ENCODE results near the gene RAD51B.

The RAD51B gene

DNA sequence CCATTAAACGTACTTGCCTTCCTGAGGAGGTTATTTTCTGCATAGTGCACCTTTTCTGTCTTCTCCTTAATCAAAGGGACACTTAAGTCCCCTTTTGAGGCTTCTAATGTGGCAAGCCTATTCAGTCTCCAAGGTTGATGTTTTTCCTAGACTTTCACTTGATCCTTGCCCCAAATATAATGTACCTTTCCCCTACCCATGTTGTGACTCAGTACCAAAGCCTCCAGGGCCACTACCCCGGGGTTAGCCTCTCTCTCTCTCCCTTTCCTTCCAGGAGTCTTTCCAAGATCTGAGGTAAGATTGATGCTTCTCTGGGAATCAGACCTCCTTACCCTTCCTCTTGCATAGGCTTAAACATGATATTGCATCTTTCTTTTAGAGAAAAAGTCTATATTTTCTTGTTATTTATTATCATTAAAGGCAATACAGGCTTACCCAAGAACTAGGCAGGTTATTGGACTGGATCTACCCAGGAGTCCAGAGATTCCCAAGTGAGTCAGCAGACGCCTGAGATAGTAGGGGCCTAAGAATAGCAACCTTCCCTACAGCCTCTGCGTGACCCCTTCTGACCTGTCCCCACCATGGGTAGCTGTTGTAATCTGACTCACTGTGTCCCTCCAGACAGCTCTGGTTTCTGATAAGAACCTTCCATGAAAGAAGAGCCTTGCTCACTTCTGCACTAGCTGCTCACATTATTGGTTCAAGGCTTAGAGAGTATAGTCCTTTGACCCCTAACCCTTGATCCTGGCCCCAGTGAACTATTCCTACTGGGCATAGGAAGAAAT is 800.4 kb downstream of the RAD51B start:
- DNase-seq = no peak

- DNase-seq = peak; percentile 91
These were observed 802.1 kb downstream of the RAD51B start for GRCh38 chr14:68621400-68622365.

DNA sequence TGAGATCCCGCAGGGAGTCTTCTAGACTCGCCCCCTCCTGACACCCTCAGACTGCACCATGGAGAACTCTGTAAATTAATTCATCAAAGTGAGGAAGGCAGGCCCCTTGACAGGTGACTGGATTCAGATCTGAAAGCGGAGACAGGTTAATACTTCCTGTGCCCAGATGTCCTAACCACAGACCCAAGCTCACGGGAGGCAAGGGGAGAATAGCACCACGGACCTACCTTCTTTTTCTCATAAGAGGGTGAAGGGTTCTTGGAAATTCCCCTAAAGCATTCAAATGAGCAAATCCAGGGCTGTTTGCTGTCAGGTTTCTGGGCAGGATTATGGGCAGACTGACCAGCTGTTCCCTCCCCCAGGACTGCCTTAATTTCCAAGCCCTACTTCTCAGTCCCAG is 803.3 kb downstream of the RAD51B start:
- DNase-seq = peak; percentile 93

DNA sequence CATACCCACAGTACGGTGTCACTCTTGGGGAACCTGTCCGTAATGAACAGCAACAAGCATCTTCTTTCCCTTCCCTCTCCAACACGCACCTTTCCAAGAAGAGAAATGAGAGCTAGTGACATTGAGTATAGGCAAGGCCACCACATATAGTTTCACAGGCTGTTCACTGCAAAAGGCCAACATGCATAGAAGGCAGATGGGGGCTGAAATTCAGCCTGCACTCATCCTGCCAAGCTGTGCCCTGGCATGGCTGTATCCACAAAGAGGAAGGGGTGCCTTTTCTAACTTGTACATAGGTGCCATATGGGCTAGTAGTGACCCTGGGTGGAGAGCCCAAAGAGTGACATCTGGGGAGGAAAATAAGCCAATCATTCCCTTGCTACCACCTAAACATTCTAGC is 803.7 kb downstream of the RAD51B start:
- peak; percentile 100 for DNase-seq

- DNase-seq = no peak
These were observed 804.2 kb downstream of the RAD51B start for GRCh38 chr14:68623826-68624225.

- no peak for DNase-seq
These were observed 805.1 kb downstream of the RAD51B start for GRCh38 chr14:68624541-68625220.

GRCh38 chr14:68625366-68626090 is 805.9 kb downstream of the RAD51B start:
- no peak for DNase-seq

DNA sequence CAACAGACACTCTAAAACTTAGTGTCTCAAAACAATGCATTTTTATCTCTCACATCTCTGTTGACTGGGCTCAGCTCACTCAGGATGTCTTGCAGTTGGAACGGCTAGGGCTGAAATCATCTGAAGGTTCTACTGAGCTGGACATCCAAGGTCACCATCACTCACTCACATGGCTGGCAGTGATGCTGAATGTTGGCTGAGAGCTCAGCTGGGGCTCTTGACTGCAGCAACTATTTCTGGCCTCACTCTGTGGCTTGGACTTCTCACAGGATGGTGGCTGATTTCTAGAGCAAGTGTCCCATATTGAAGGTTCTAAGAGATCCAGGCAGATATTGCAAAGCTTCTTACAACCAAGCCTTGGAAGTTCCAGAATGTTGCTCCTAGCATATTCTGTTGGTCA is 806.8 kb downstream of the RAD51B start:
- DNase-seq = no peak

- DNase-seq = no peak
These were observed 807.7 kb downstream of the RAD51B start for GRCh38 chr14:68627050-68627867.

DNA sequence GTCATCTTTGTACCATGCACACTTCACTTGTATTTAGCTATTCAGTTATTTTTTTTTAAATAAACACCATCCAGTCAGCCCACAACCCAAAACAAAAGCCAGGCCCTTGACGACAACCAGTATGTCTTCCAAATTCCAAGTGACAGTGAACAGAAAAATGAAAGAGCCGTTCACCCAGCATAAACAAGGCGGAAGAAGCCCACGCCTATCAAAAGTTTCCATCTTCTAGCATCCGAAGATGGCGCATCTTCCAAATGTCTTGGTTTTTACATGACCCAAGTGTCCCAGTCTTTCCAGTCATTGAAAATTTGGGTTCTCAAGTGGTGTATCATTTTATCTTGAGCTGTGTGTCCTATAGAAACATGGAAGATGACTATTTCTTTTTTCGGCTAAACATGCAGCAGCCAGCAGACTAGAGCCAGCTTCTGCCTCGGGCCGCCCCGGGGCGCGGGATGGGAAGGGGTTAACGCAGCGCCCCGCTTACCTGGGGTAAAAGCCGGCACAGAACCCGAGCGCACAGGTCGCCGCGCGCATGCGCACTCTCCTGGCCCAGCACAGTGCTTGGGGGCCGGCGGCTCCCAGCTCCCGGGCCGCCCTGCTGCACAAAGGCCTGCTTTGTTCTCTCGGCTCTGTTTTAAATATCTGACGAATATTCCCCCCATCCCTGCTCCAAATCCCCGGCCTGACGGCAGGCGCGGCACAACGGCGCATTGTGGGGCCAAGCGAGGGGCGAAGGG is 808.5 kb downstream of the RAD51B start:
- DNase-seq = no peak

- DNase-seq = no peak
These were observed 809.2 kb downstream of the RAD51B start for GRCh38 chr14:68628605-68629310.

- DNase-seq = no peak
These were observed 810.5 kb downstream of the RAD51B start for GRCh38 chr14:68630081-68630571.

- no peak for DNase-seq
These were observed 811.2 kb downstream of the RAD51B start for GRCh38 chr14:68630611-68631393.

- no peak for DNase-seq
These were observed 811.9 kb downstream of the RAD51B start for GRCh38 chr14:68631394-68632053.

DNA sequence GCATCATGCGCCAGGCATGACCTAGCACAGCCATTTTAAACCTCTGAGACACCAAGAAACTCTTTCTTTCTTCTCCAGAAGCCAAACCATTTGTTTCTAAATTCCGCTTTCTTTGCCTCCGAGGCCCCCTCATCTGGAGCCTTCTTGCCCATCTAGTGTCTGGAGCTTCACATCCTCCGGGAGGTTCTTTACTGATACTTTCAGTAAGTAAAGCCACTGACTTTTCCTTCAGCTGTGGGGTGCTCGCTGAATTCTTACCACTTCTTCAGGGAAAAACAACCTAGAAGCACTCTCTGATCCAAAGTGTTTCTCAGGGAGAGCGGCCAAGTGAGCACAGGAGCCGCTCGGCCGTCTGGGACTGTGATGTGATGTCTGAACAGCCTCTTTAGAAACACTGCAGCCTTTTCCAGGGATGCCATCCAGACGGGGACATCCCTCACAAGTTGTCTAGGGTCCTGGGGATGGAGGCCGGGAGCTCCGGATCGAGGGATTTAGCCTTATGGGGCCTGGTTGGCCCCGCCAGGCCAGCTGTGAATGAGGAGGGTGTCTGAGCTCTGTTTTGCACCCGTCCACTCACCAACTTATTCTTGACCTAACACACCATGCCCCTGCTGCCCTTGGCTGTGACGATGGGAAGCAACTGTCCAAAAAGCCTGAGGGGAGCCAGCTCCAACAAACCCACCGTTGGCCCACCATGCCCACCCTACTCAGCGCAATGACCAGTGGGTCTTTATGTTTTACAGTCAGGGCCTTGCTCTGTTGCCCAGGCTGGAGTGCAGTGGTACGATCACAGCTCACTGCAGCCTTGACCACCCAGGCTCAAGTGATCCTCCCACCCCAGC is 812.7 kb downstream of the RAD51B start:
- no peak for DNase-seq

GRCh38 chr14:68633131-68633991 is 813.8 kb downstream of the RAD51B start:
- peak; percentile 44 for DNase-seq

- no peak for DNase-seq
These were observed 814.8 kb downstream of the RAD51B start for GRCh38 chr14:68634332-68634731.

Measured in NCI-H524 treated with DMSO at 0.1 percent for 48 hours (cell line).